Epithelial cell of proximal tubule (primary cell): ENCODE measurements around the gene NPL. TPM values are rescaled to one million over a fixed set of nuclear protein-coding genes. Genes with fewer than 3 reads are reported as not detected.

ENCODE experiments used
- DNase-seq: peaks from one replicate; pipeline ENCODE4 v3.0.0-alpha.2; 2011; ENCODE audit warnings: low read depth
- H3K4me3 ChIP-seq: 2 replicates; pipeline ENCODE4 v1.5.1; 2011; ENCODE audit warnings: low read depth, mild to moderate bottlenecking, low read length
- CTCF ChIP-seq: conservative IDR thresholded peaks from 2 replicates; pipeline ENCODE4 v1.5.1; 2012; ENCODE audit warnings: low read depth, mild to moderate bottlenecking, low read length
- total RNA-seq: library from RNA; depleted of rRNA; stranded (reverse); fragments of >200 nt; gene quantifications from 2 replicates; pipeline ENCODE4 v1.2.3, GENCODE V29; 2015

Gene NPL
- total RNA-seq, 1 donor from 2014 or later: 0.06 TPM

GRCh38 chr1:182816863-182817262, 27.3 kb downstream of the NPL start:
- TF ChIP-seq CTCF: no peak
- no peak for DNase-seq
- no peak overlapping the region for H3K4me3 ChIP-seq

- H3K4me3 ChIP-seq: no peak overlapping the region
- DNase-seq: no peak
- no peak for TF ChIP-seq CTCF
Measured at GRCh38 chr1:182817802-182818201, 28.2 kb downstream of the NPL start.

- DNase-seq: no peak
- TF ChIP-seq CTCF: no peak
- H3K4me3 ChIP-seq: no peak overlapping the region
Measured at GRCh38 chr1:182823220-182823619, 33.6 kb downstream of the NPL start.

DNA sequence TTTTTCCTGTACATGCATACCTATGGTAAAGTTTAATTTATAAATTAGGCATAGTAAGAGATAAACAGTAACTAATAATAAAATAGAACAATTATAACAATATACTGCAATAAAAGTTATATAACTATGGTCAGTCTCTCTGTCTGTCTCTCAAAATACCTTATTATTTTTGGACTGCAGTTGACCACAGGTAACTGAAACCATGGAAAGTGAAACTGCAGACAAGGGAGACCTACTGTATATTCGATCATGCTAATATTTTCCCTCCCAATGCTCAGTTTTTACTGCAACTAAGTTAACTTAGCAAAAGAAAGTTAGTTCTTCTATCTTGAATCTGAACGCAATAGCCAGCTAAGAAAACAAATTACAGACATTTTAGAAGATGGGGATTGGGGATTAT, 37.3 kb downstream of the NPL start:
- DNase-seq: no peak
- TF ChIP-seq CTCF: no peak
- H3K4me3 ChIP-seq: no peak overlapping the region

DNA sequence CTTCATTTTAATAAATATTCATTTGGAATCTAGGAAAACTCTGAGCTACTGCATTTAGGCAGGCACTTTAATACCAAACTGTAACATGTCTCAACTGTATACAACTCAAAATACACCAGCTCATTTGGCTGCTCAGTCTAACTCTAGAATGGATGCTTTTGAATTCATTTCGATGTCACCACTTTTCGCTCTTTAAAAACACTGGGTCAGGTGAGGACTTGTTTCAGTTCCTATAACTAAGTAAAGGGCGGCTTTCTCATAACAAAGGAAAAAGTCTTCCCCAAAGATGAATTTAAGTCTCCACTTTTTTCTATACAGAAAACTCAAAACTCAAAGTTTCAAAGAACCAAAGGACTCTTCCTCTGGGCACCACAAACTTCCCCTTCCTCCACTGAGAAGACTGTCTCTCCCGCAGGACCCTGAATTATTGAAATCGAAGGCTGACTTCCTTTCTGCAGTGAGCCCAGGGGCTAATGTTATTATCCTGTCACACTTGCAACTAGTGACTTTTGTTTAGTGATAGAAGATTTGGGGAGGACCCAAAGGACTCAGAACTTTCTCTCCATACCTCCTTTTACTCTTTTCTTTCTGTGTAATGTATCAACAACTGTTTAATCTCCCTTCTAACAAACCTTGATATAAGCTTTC, 39.8 kb downstream of the NPL start:
- no peak for TF ChIP-seq CTCF
- H3K4me3 ChIP-seq: no peak overlapping the region
- no peak for DNase-seq

DNA sequence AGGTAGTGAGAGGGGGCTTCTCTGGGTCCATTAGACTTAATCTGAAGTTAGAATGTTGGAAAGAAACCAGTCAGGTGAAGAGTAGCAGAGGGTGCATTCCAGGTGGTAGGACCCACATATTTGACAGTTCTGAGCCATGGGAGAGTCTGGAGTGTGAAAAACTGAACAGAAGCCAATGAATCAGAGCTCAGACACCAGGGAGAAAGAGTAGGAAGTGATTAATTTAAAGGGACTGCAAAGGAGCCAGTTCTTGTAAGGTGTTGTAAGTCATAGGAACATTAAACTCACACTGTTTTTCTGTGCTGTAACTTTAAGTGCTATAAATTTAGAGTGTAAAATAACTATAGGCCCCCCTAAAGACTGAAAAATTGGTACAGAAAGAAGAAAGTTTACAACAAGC, 43.7 kb downstream of the NPL start:
- TF ChIP-seq CTCF: no peak
- peak; percentile 48 for DNase-seq
- H3K4me3 ChIP-seq: no peak overlapping the region

GRCh38 chr1:182834326-182834725, 44.8 kb downstream of the NPL start:
- no peak overlapping the region for H3K4me3 ChIP-seq
- no peak for TF ChIP-seq CTCF
- no peak for DNase-seq
